ENCODE results near the gene RGMB.

RGMB gene

GRCh38 chr5:98768160-98768959 lies 5.1 kb upstream of the RGMB start:
- DNase-seq (ENCODE audit: low spot score), result peak; percentile 42

- no peak for DNase-seq (ENCODE audit: low spot score)
Measured at GRCh38 chr5:98768960-98769209, 4.6 kb upstream of the RGMB start.

- peak; percentile 24 for DNase-seq (ENCODE audit: low spot score)
Measured at GRCh38 chr5:98769210-98769958, 4.1 kb upstream of the RGMB start.

GRCh38 chr5:98769959-98770208 lies 3.6 kb upstream of the RGMB start:
- no peak for DNase-seq (ENCODE audit: low spot score)

GRCh38 chr5:98770209-98770910 lies 3.1 kb upstream of the RGMB start:
- peak; percentile 11 for DNase-seq (ENCODE audit: low spot score)

- DNase-seq (ENCODE audit: low spot score), result peak; percentile 9
Measured at GRCh38 chr5:98770911-98771322, 2.5 kb upstream of the RGMB start.

GRCh38 chr5:98771382-98772109 lies 1.9 kb upstream of the RGMB start:
- DNase-seq (ENCODE audit: low spot score), result peak; percentile 81

GRCh38 chr5:98772415-98773213 lies 849 bp upstream of the RGMB start:
- peak; percentile 69 for DNase-seq (ENCODE audit: low spot score)

GRCh38 chr5:98773214-98773463 lies 324 bp upstream of the RGMB start:
- no peak for DNase-seq (ENCODE audit: low spot score)

GRCh38 chr5:98774192-98775033 lies 950 bp downstream of the RGMB start:
- peak; percentile 46 for DNase-seq (ENCODE audit: low spot score)

GRCh38 chr5:98775246-98776065 lies 2.0 kb downstream of the RGMB start:
- DNase-seq (ENCODE audit: low spot score), result no peak

GRCh38 chr5:98776066-98776705 lies 2.7 kb downstream of the RGMB start:
- DNase-seq (ENCODE audit: low spot score), result no peak

GRCh38 chr5:98777295-98777694 lies 3.8 kb downstream of the RGMB start:
- DNase-seq (ENCODE audit: low spot score), result no peak

GRCh38 chr5:98779264-98779877 lies 5.9 kb downstream of the RGMB start:
- DNase-seq (ENCODE audit: low spot score), result no peak

- no peak for DNase-seq (ENCODE audit: low spot score)
Measured at GRCh38 chr5:98780390-98780789, 6.9 kb downstream of the RGMB start.

- no peak for DNase-seq (ENCODE audit: low spot score)
Measured at GRCh38 chr5:98781520-98781919, 8.1 kb downstream of the RGMB start.

GRCh38 chr5:98781964-98782363 lies 8.5 kb downstream of the RGMB start:
- no peak for DNase-seq (ENCODE audit: low spot score)

GRCh38 chr5:98783051-98783649 lies 9.7 kb downstream of the RGMB start:
- DNase-seq (ENCODE audit: low spot score), result no peak

- DNase-seq (ENCODE audit: low spot score), result no peak
Measured at GRCh38 chr5:98784411-98784810, 10.9 kb downstream of the RGMB start.

Data from CD4-positive, alpha-beta T cell treated with Interleukin-2 at 100 ng/mL for 4 hours (primary cell).